Effector memory CD8-positive, alpha-beta T cell (primary cell): ENCODE measurements around the gene LRRK1.

ENCODE experiments used
- ATAC-seq: fragments of 150-1000 bp; cut with Tn5 transposase; replicated peaks from 2 replicates; pipeline ENCODE4 v1.10.0; 2021; ENCODE audit warnings: mild to moderate bottlenecking, moderate library complexity
- DNase-seq, 3 experiments: peaks; one replicate each; pipeline ENCODE4 v3.0.0; 2021
- H3K27ac Mint-ChIP-seq, 2 donors: one replicate each; pipeline ENCODE4 v1.8.0; 2022; ENCODE audit warnings: mild to moderate bottlenecking in 2 of 2, mixed read lengths in 2 of 2, moderate library complexity in 2 of 2
- H3K27me3 Mint-ChIP-seq, 2 donors: one replicate each; pipeline ENCODE4 v1.8.0; 2022; ENCODE audit warnings: mixed read lengths in 2 of 2
- H3K36me3 Mint-ChIP-seq: one replicate; pipeline ENCODE4 v1.8.0; 2022; ENCODE audit warnings: mild to moderate bottlenecking, moderate library complexity, mixed read lengths; ENCODE audit not compliant: insufficient read depth
- H3K4me1 Mint-ChIP-seq, 2 donors: one replicate each; pipeline ENCODE4 v1.8.0; 2022; ENCODE audit warnings: low read depth in 2 of 2, mixed read lengths in 2 of 2
- H3K4me3 Mint-ChIP-seq, 2 donors: one replicate each; pipeline ENCODE4 v1.8.0; 2022; ENCODE audit warnings: mild to moderate bottlenecking in 2 of 2, mixed read lengths in 2 of 2, moderate library complexity in 2 of 2
- H3K9me3 Mint-ChIP-seq, 2 donors: one replicate each; pipeline ENCODE4 v1.8.0; 2022; ENCODE audit warnings: mixed read lengths in 2 of 2

Gene LRRK1

DNA sequence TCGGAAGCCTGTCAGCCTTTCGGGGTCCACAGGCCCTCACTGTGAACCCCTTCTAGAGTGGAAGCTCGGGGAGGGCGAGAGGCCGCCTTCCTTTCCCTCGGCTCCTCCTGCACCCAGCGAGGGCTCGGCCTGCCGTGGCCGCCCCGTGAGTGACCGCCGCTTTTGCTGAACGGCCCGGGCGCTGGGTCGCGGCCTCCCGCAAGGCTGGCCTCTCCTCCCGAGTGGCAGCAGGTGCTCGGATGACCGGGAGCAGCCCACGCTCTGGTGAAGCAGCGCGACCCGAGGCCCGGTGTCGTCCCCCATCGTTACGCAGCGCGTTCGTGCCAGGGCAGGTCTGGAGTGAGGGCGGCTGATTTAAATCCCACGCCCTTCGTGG is 53.8 kb downstream of the LRRK1 start:
- Mint-ChIP-seq H3K36me3 (no peaks in the 10 kb centered on the region), H3K4me3 (no peak overlapping the region), H3K27ac (no peak overlapping the region), H3K9me3 (no peaks in the 10 kb centered on the region), H3K27me3 (peaks cover 70 to 84% of the 10 kb centered on the region in 2 donors), H3K4me1 (peaks cover 0 to 1% of the 10 kb centered on the region in 2 donors)
- ATAC-seq: no peak
- no peak for DNase-seq

DNA sequence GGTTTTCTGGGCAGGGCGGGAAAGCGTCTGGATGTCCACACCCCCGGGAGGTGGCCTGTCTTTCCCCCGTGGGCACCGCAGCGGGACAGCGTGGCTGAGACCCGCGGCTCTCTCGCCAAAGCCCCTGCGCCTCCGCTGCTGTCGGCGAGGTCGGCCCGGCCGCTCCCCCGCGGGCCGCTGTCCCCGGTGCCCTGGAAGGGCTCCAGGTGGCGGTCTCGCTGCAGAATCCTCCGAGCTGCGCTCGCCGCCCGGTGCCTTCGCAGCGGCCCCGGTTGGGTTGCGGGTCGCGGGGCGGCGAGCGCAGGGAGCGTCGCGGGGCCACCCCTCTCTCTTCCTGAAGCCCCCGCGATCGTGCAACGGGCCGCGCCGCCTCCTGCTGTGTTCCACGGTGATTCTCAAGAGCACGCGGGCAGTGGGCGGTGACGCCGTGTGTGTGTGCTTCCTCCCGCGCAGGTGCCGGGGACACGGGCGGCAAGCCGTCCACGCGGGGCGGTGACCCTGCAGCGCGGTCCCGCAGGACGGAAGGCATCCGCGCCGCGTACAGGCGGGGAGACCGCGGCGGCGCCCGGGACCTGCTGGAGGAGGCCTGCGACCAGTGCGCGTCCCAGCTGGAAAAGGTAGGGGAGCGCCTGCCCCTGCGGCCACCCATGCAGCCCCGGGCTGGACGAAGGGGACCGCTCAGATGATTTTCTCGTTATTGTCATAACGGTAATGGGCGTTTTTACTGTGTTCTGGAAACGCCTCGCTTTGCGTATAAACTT is 54.4 kb downstream of the LRRK1 start:
- Mint-ChIP-seq H3K4me1 (peaks cover 0 to 1% of the 10 kb centered on the region in 2 donors), H3K9me3 (no peaks in the 10 kb centered on the region), H3K27me3 (peaks cover 70 to 86% of the 10 kb centered on the region in 2 donors), H3K36me3 (no peaks in the 10 kb centered on the region), H3K27ac (no peak overlapping the region), H3K4me3 (no peak overlapping the region)
- no peak for DNase-seq
- no peak for ATAC-seq

DNA sequence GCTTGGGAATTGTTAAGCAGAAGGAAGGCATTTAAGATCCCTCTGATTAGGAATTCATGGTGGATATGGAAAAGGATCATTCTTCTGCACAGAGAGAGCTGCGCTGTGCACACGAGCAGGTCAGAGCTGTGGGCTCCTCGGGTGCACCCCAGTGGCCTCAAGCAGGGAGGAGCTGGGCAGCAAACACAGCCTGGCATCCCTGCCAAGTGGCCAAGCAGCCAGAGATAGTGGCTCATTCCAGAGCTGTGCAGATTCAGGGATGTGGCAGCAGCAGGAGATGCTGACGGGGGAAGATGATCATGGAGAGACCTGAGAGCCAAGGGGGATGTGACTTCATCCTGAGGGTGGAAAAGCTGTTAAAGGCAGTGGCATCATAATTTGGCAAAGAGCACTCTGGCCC is 55.9 kb downstream of the LRRK1 start:
- Mint-ChIP-seq H3K27ac (no peak overlapping the region), H3K4me1 (peaks cover 0 to 1% of the 10 kb centered on the region in 2 donors), H3K9me3 (peaks cover 0 to 3% of the 10 kb centered on the region in 2 donors), H3K27me3 (peaks cover 59 to 71% of the 10 kb centered on the region in 2 donors), H3K36me3 (no peaks in the 10 kb centered on the region), H3K4me3 (no peak overlapping the region)
- DNase-seq (no peak), ATAC-seq (no peak)

DNA sequence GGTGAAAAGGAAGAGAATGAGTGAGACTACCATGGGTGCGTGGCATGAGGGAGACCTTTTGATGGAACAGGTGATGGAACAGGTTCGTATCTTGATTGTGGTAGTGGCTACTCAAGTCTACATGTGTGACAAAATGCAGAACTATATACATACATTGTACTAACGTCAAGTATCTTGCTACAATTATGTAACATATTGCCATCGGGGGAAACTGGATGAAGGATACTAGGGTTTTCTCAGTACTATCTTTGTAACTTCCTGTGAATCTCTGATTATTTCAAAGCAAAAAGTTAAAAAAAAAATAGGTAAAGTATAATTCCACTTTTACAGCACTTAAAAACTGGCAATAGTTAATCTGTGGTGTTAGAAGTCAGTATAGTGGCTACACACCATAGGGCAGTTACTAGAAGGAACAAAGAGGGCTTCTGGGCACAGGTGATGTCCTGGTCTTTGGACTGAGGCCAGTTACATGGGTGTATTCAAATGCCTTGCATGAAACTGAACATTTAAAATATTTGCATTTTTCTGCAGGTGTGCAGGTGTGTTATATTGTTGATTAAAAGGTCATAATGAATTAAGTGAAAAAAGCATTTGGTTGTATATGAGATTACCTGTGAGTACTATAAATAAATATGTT is 61.4 kb downstream of the LRRK1 start:
- Mint-ChIP-seq H3K4me1 (no peaks in the 10 kb centered on the region), H3K4me3 (no peak overlapping the region), H3K9me3 (peaks cover 0 to 7% of the 10 kb centered on the region in 2 donors), H3K27ac (no peak overlapping the region), H3K27me3 (peaks cover 43 to 55% of the 10 kb centered on the region in 2 donors), H3K36me3 (no peaks in the 10 kb centered on the region)
- ATAC-seq (no peak), DNase-seq (no peak)

DNA sequence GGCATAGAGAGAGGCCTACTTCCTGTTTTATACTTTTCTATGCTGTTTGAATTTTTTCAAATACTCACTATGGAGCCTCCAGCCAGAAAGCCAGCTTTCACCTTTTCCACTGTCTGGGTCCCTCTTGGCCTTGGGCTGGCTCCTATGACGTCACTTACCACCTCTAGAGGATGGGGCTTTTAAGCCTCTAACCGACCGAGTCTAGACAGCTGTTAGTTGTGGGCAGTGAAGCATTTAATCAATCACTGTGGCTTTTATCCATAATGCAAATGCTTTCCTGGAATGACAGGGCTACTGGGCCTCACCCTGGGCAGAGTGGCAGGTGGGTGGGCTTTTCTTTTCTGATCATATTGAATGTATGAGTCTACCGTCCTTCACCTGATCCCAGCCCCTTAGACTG is 61.9 kb downstream of the LRRK1 start:
- H3K9me3 Mint-ChIP-seq: peaks cover 0 to 7% of the 10 kb centered on the region in 2 donors
- no peak overlapping the region for H3K4me3 Mint-ChIP-seq
- DNase-seq (no peak), ATAC-seq (no peak)
- H3K27me3 Mint-ChIP-seq: peaks cover 43 to 51% of the 10 kb centered on the region in 2 donors
- H3K36me3 Mint-ChIP-seq: no peaks in the 10 kb centered on the region
- H3K27ac Mint-ChIP-seq: no peak overlapping the region
- no peaks in the 10 kb centered on the region for H3K4me1 Mint-ChIP-seq

DNA sequence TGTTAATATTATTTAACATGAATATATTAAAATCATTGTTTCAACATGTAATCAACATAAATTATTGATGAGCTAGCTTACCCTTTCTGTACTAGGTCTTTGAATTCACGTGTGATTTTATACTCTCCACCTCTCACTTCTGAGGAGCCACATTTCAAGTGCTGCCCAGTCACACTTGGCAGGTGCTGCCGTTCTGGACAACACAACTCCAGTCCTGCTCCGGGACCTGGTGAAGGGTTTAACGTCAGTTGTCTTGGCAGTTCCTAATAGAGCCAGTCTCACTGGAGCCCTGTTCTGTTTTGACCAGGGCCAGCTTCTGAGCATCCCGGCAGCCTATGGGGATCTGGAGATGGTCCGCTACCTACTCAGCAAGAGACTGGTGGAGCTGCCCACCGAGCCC is 64.1 kb downstream of the LRRK1 start:
- H3K9me3 Mint-ChIP-seq: peaks cover 0 to 7% of the 10 kb centered on the region in 2 donors
- H3K27me3 Mint-ChIP-seq: peaks cover 30 to 38% of the 10 kb centered on the region in 2 donors
- H3K27ac Mint-ChIP-seq: no peak overlapping the region
- no peak for DNase-seq
- no peak overlapping the region for H3K4me3 Mint-ChIP-seq
- no peaks in the 10 kb centered on the region for H3K36me3 Mint-ChIP-seq
- H3K4me1 Mint-ChIP-seq: no peaks in the 10 kb centered on the region
- no peak for ATAC-seq

DNA sequence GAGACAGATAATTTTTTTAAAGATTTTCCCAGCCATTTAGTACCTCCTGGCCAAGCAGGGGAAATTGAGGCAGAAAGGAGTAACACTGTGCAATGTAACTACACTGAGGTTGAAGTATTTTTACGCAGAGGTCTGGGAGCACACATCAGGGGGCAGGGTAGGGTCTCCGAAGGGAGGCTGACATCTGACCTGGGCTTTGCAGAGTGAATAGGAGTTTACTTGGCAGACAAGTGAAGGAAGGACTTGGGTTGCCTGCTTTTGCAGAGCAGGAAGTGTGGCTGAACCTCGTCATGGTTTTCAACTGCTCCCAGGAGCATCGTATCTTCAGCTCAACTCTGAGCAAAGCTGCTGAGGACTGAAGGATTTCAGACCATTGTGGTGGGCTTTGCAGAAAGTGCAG is 66.2 kb downstream of the LRRK1 start:
- H3K27me3 Mint-ChIP-seq: peaks cover 36 to 46% of the 10 kb centered on the region in 2 donors
- DNase-seq: no peak
- no peaks in the 10 kb centered on the region for H3K36me3 Mint-ChIP-seq
- no peak for ATAC-seq
- no peak overlapping the region for H3K4me3 Mint-ChIP-seq
- no peak overlapping the region for H3K27ac Mint-ChIP-seq
- peaks cover 0 to under 1% of the 10 kb centered on the region in 2 donors for H3K9me3 Mint-ChIP-seq
- H3K4me1 Mint-ChIP-seq: no peaks in the 10 kb centered on the region

DNA sequence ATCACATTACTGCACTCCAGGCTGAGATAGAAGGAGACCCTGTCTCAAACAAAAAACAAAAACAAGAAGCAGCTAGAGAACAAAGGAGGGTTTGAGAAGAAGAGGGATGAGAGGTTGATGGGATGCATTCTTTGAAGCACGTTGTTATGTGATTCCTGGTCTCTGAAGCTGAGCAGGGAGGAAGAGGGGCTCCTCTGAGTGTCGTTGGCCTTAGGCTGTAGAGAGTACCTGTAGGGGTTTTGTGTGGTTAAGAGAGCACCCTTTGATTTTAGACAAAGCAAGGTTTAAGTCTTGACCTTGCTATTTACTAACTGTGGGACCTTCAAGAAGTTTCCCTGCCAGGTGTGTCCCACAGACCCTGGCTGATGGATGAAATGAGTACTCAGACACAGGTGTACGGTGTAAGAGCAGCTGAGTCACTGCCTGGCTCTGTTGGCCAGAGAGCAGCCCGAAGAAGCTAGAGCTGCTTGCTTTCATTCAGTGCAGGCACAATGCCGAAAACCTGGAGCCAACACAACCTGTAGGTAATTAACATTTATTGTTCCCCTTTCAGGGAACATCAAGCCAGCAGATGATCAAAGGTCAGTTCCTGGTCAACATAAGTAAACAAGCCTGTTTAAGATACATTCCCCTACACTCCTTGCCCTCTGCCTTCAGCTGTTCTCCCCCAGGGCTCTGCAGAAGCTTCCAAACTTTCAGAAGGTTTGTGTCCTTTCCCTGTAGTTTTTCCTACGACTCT is 67.2 kb downstream of the LRRK1 start:
- ATAC-seq: no peak
- Mint-ChIP-seq H3K36me3 (no peaks in the 10 kb centered on the region), H3K27me3 (peaks cover 36 to 46% of the 10 kb centered on the region in 2 donors), H3K27ac (no peak overlapping the region), H3K4me3 (no peak overlapping the region), H3K4me1 (no peaks in the 10 kb centered on the region), H3K9me3 (no peaks in the 10 kb centered on the region)
- no peak for DNase-seq

DNA sequence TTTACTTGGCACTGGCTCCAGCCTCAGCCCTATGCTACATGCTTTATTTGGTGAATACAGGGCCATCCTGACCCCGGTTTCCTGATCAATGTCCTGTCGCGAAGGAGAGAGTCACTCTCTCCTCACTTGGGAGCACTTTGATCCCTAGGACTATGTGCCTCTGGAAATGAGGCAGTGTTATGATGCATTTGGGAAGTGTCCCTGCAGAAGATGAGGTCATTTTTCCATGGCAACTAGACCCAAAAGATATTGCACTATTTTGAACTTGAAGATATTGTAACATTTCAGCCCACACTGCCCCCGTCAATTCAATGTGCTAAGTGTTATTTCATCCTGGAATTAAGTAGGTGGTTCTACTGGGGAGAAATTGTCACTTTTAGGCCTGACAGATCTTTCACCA is 68.0 kb downstream of the LRRK1 start:
- DNase-seq: no peak
- Mint-ChIP-seq H3K27ac (no peak overlapping the region), H3K4me1 (no peaks in the 10 kb centered on the region), H3K4me3 (no peak overlapping the region), H3K9me3 (no peaks in the 10 kb centered on the region), H3K36me3 (no peaks in the 10 kb centered on the region), H3K27me3 (peaks cover 34 to 40% of the 10 kb centered on the region in 2 donors)
- ATAC-seq: no peak

DNA sequence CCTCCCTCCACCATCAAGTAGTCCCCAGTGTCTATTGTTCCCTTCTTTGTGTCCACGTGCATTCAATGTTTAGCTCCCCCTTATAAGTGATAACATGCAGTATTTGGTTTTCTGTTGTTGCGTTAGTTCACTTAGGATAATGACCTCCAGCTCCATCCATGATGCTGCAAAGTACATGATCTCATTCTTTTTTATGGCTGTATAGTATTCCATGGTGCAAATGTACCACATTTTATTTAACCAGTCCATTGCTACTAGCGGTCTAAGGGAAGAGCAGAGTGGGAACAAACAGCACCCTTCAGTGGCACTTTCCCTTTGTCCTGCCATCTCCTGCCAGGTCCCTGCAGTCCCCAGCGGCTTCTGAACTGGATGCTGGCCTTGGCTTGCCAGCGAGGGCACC is 69.1 kb downstream of the LRRK1 start:
- DNase-seq (no peak), ATAC-seq (no peak)
- Mint-ChIP-seq H3K4me3 (no peak overlapping the region), H3K9me3 (no peaks in the 10 kb centered on the region), H3K27ac (no peak overlapping the region), H3K27me3 (peaks cover 30 to 32% of the 10 kb centered on the region in 2 donors), H3K36me3 (no peaks in the 10 kb centered on the region), H3K4me1 (no peaks in the 10 kb centered on the region)

DNA sequence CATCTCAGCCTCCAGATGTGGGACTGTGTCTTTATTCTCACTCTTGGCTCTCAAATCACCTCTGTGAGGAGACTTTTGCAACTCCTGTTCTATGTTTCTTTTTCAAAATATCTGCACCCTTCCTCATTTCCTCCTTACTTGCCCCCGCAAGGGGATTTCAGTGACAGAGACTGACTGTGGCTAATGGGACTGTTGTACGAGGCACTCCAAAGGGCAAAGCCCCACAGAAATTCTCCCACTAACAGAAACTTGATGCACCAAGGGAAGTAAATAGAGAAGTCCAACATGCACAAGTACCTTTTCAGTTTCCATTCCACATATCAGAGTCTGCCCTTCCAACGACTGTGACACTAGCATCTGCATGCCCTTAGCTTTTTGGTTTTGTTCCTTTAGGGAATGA is 69.7 kb downstream of the LRRK1 start:
- DNase-seq (no peak), ATAC-seq (no peak)
- H3K4me3 Mint-ChIP-seq: no peak overlapping the region
- no peaks in the 10 kb centered on the region for H3K36me3 Mint-ChIP-seq
- peaks cover 32 to 36% of the 10 kb centered on the region in 2 donors for H3K27me3 Mint-ChIP-seq
- H3K4me1 Mint-ChIP-seq: no peaks in the 10 kb centered on the region
- H3K27ac Mint-ChIP-seq: no peak overlapping the region
- no peaks in the 10 kb centered on the region for H3K9me3 Mint-ChIP-seq

DNA sequence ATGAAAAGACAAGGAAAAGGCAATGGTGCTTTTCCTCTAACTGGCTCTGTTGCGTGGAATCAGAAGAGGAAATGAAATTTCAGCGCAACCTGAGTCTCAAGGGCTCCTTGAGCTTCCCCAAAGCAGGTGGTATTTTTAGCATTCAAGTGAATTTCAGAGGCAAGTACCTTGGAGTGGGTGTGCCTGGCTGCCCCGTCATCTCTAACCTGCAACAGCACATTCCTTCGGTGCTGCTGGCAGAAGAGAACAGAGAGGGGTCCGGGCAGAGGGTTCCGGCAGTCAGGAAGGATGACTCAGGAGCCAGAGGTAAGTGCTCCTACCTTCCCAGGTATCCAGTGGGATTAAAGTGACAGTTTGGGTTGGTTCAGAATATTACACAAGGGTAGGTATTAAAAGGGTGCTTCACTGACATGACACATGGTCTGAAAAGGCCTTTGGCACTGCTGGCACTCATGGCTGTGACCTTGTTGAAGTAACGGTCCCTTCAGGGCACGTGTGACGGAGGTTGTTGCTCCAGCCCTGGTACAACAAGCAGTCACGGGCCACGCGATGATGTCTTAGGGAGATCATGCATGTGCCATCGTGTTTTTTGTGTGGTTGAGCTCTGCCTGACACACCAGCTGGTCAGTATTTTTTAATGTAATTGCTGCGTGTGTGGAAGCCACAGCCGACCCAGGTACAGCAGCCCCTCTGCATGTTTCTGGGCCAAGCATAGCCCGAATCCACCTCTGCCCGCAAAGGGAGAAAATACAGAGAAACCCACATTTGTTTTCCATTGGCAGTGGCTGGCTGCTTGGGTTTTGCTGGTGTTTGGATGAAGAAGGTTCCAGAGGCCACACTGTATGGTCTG is 75.7 kb downstream of the LRRK1 start:
- ATAC-seq: no peak
- Mint-ChIP-seq H3K4me3 (no peak overlapping the region), H3K9me3 (no peaks in the 10 kb centered on the region), H3K27me3 (peaks cover 22 to 23% of the 10 kb centered on the region in 2 donors), H3K36me3 (no peaks in the 10 kb centered on the region), H3K27ac (no peak overlapping the region), H3K4me1 (no peaks in the 10 kb centered on the region)
- no peak for DNase-seq
